ENCODE data around the gene QPCTL. TPM values are rescaled to one million over a fixed set of nuclear protein-coding genes. Genes with fewer than 3 reads are reported as not detected.
A peak's percentile ranks its signal among the peaks of the same experiment; 100 is the strongest.
"Not testable (repeated sequence)": the region's sequence is repeated elsewhere in the genome, so short reads cannot be mapped to it uniquely, and the experiment has no call there.

The QPCTL gene
- total and polyA plus RNA-seq, 10 of the 15 experiments (the other 5 are each of a cell fraction or from before 2014, with no cell fraction given): 1.1 to 22.6 (median 11.2) TPM

GRCh38 chr19:45717983-45718650 lies 25.7 kb downstream of the QPCTL start:
- no peak overlapping the region for H2AFZ ChIP-seq (ENCODE audit: control insufficient read depth, low read depth, low read length)
- ChIA-PET RAD21 (ENCODE audit: unreplicated experiment) (interaction anchor here (1.0 to 2.6 kb wide), 10 partner anchors 8 to 132 kb away, joined by 3 to 25 read pairs (median 6); partner anchors contain the start of genes FBXO46, QPCTL, SIX5 and SNRPD2), POLR2A (interaction anchor here (0.9 to 5.9 kb wide), 8 partner anchors 9 to 883 kb away, joined by 4 to 58 read pairs (median 16); partner anchors contain the start of genes CALM3, FBXO46, QPCTL and SIX5), SMC1A (ENCODE audit: uncharacterized antibody, unreplicated experiment) (interaction anchor here (0.6 to 4.9 kb wide), 11 partner anchors 8 to 76 kb away, joined by 3 to 35 read pairs (median 8); partner anchors contain the start of genes FBXO46, QPCTL, SIX5 and SNRPD2), CTCF (interaction anchor here (0.8 to 4.8 kb wide), 11 partner anchors 9 to 205 kb away, joined by 3 to 53 read pairs (median 6); partner anchors contain the start of genes FBXO46, GIPR, QPCTL and SIX5)
- H3K4me1 ChIP-seq (ENCODE audit: control insufficient read depth, insufficient read depth, low read length): peaks cover 13% of the 10 kb centered on the region
- peak overlapping the region; percentile 81 for H3K9ac ChIP-seq (ENCODE audit: control insufficient read depth, insufficient read depth, low read length)
- TSS peak; percentile 97 for BruUV-seq (replicated peaks)
- peak overlapping the region; percentile 89 for H3K4me2 ChIP-seq (ENCODE audit: control insufficient read depth, insufficient read depth)
- peaks cover 8 to 21% of the 10 kb centered on the region in 2 experiments for H3K36me3 ChIP-seq (ENCODE audit: control insufficient read depth in 2 of 2, insufficient read depth in 2 of 2, low read length in 1 of 2)
- H3K9me3 ChIP-seq (replicated peaks; ENCODE audit: control insufficient read depth, insufficient read depth, low read length): no peaks in the 10 kb centered on the region
- DNase-seq (ENCODE audit: low read depth, low spot score) (no peak), ATAC-seq (peak; percentile 3), FAIRE-seq (peak; percentile 7)
- H4K20me1 ChIP-seq (ENCODE audit: control insufficient read depth, insufficient read depth): no peaks in the 10 kb centered on the region
- H3K4me3 ChIP-seq: peak overlapping the region; percentile 71
- no peaks in the 10 kb centered on the region for H3K27me3 ChIP-seq (replicated peaks in 1 of 2; ENCODE audit: control insufficient read depth in 2 of 2, insufficient read depth in 2 of 2, low read length in 1 of 2)
- TF ChIP-seq SMAD5 (IDR thresholded peaks at IDR 0.05; ENCODE audit: low read depth) (0 out of 2 replicates have a peak, but pooled peaks have one; percentile 71), MTA3 (IDR thresholded peaks at IDR 0.05; ENCODE audit: borderline replicate concordance, low read length) (peak; percentile 44; the same call in 1 of the 2 replicates), SP1 (IDR thresholded peaks at IDR 0.05; ENCODE audit: low read depth, low read length) (no peak), SMARCA5 (IDR thresholded peaks at IDR 0.05) (0 out of 2 replicates have a peak, but pooled peaks have one; percentile 31), TCF12 (IDR thresholded peaks at IDR 0.05; ENCODE audit: low read depth, low read length) (no peak), MXI1 (IDR thresholded peaks at IDR 0.05; ENCODE audit: low read depth, low read length) (0 out of 2 replicates have a peak, but pooled peaks have one; percentile 6), RUNX3 (IDR thresholded peaks at IDR 0.05; ENCODE audit: low read length) (peak; percentile 28; the same call in 1 of the 2 replicates)
- peak overlapping the region; percentile 97 for H3K27ac ChIP-seq (ENCODE audit: control insufficient read depth, insufficient read depth)
- peaks cover 71% of the 10 kb centered on the region for H3K79me2 ChIP-seq (ENCODE audit: control insufficient read depth, insufficient read depth, low read length)
- intact Hi-C loops (cut with micrococcal nuclease; ENCODE audit: unreplicated experiment) (no loop called here), in situ Hi-C loops (cut with MboI) (no loop called here)
- WGBS (ENCODE audit: insufficient coverage, insufficient replicate concordance, low lambda C conversion rate, missing lambda C conversion rate): 39% methylated on average over 12 of the region's 12 CpGs

GRCh38 chr19:45720065-45720464 lies 27.6 kb downstream of the QPCTL start:
- H3K4me2 ChIP-seq (ENCODE audit: control insufficient read depth, insufficient read depth); H2AFZ ChIP-seq (ENCODE audit: control insufficient read depth, low read depth, low read length); H3K27ac ChIP-seq (ENCODE audit: control insufficient read depth, insufficient read depth); BruUV-seq (replicated peaks); H3K4me3 ChIP-seq; DNase-seq (ENCODE audit: low read depth, low spot score); H4K20me1 ChIP-seq (ENCODE audit: control insufficient read depth, insufficient read depth); ATAC-seq; FAIRE-seq; intact Hi-C loops (cut with micrococcal nuclease; ENCODE audit: unreplicated experiment); H3K27me3 ChIP-seq (replicated peaks in 1 of 2; ENCODE audit: control insufficient read depth in 2 of 2, insufficient read depth in 2 of 2, low read length in 1 of 2); in situ Hi-C loops (cut with MboI); H3K9ac ChIP-seq (ENCODE audit: control insufficient read depth, insufficient read depth, low read length); H3K9me3 ChIP-seq (replicated peaks; ENCODE audit: control insufficient read depth, insufficient read depth, low read length): not testable (repeated sequence)
- POLR2A ChIA-PET: interaction anchor here (1.1 to 5.9 kb wide), 2 partner anchors 10 to 28 kb away, joined by 3 to 58 read pairs; partner anchors contain the start of genes FBXO46 and SNRPD2
- peaks cover 68% of the 10 kb centered on the region for H3K79me2 ChIP-seq (ENCODE audit: control insufficient read depth, insufficient read depth, low read length)
- SMC1A ChIA-PET (ENCODE audit: uncharacterized antibody, unreplicated experiment): interaction anchor here (1.3 kb wide), 1 partner anchor 10 kb away, joined by 5 read pairs; no protein-coding TSS in a partner anchor
- RAD21 ChIA-PET (ENCODE audit: unreplicated experiment): interaction anchor here (0.7 kb wide), 1 partner anchor 8 kb away, joined by 3 read pairs; no protein-coding TSS in a partner anchor
- peaks cover 8 to 25% of the 10 kb centered on the region in 2 experiments for H3K36me3 ChIP-seq (ENCODE audit: control insufficient read depth in 2 of 2, insufficient read depth in 2 of 2, low read length in 1 of 2)
- WGBS (ENCODE audit: insufficient coverage, insufficient replicate concordance, low lambda C conversion rate, missing lambda C conversion rate): 98% methylated on average over 11 of the region's 11 CpGs
- CTCF ChIA-PET: interaction anchor here (1.0 to 1.8 kb wide), 2 partner anchors 10 to 30 kb away, joined by 4 to 9 read pairs; partner anchors contain the start of gene FBXO46
- peaks cover 13% of the 10 kb centered on the region for H3K4me1 ChIP-seq (ENCODE audit: control insufficient read depth, insufficient read depth, low read length)
